SU-DHL-6 (cell line): ENCODE data around the gene RCBTB2.

Experiments
- H2AFZ ChIP-seq: fragments of 200-600 bp; sonication (generic); 2 replicates; pipeline ENCODE4 v1.6.1; 2014; ENCODE audit warnings: low read depth, mild to moderate bottlenecking, moderate library complexity, mixed read lengths, antibody characterized with exemption, low read length; ENCODE audit not compliant: severe bottlenecking
- H3F3A ChIP-seq: fragments of 200-600 bp; shearing (Covaris generic); 2 replicates; pipeline ENCODE4 v1.6.0; 2016; ENCODE audit warnings: antibody characterized with exemption, mild to moderate bottlenecking; ENCODE audit not compliant: insufficient read depth
- H3K27ac ChIP-seq: fragments of 200-600 bp; sonication (generic); 2 replicates; pipeline ENCODE4 v1.5.1; 2016; ENCODE audit warnings: low read depth, mild to moderate bottlenecking, low read length, moderate library complexity, mixed read lengths
- H3K27me3 ChIP-seq: fragments of 200-600 bp; sonication (generic), shearing (Covaris generic); 2 replicates; pipeline ENCODE4 v1.6.0; 2014; ENCODE audit warnings: mild to moderate bottlenecking, low read length
- H3K36me3 ChIP-seq: fragments of 200-600 bp; sonication (generic); 2 replicates; pipeline ENCODE4 v1.6.1; 2014; ENCODE audit warnings: mild to moderate bottlenecking, low read length, mixed read lengths
- H3K4me2 ChIP-seq: fragments of 300-600, 200-600 bp; shearing (Covaris generic), sonication (generic); 2 replicates; pipeline ENCODE4 v1.6.0; 2014; ENCODE audit warnings: low read length, low read depth, mild to moderate bottlenecking; ENCODE audit not compliant: poor library complexity, severe bottlenecking
- H3K4me3 ChIP-seq: fragments of 200-600 bp; sonication (generic); 2 replicates; pipeline ENCODE4 v1.5.1; 2014; ENCODE audit warnings: antibody characterized with exemption, low read length, mild to moderate bottlenecking, mixed read lengths; ENCODE audit not compliant: insufficient read depth, poor library complexity, severe bottlenecking
- H3K79me2 ChIP-seq: fragments of 200-600 bp; sonication (generic); 2 replicates; pipeline ENCODE4 v1.6.1; 2014; ENCODE audit warnings: mild to moderate bottlenecking, low read length, moderate library complexity; ENCODE audit not compliant: insufficient read depth
- H3K9ac ChIP-seq: fragments of 200-600 bp; sonication (generic); 2 replicates; pipeline ENCODE4 v1.7.0; 2014; ENCODE audit warnings: mild to moderate bottlenecking, low read length
- H3K9me2 ChIP-seq: fragments of 200-600 bp; sonication (generic); replicated peaks from 2 replicates; pipeline ENCODE4 v1.6.1; 2014; ENCODE audit warnings: low read length; ENCODE audit not compliant: insufficient read depth
- H3K9me3 ChIP-seq: fragments of 200-600 bp; sonication (generic); 2 replicates; pipeline ENCODE4 v1.6.1; 2014; ENCODE audit warnings: low read length, mixed read lengths; ENCODE audit not compliant: insufficient read depth
- H4K20me1 ChIP-seq: fragments of 200-600 bp; sonication (generic); 2 replicates; pipeline ENCODE4 v1.6.1; 2014; ENCODE audit warnings: low read depth, mild to moderate bottlenecking, antibody characterized with exemption, low read length, moderate library complexity, mixed read lengths
- CTCF ChIP-seq: fragments of 200-600 bp; sonication (generic); IDR thresholded peaks from one replicate; pipeline ENCODE4 v1.5.1; 2017; ENCODE audit warnings: antibody characterized with exemption, mild to moderate bottlenecking, low read length, moderate library complexity; ENCODE audit not compliant: insufficient read depth, poor library complexity, severe bottlenecking
- EZH2phosphoT487 ChIP-seq: fragments of 200-600 bp; sonication (generic), shearing (Covaris generic); conservative IDR thresholded peaks from 2 replicates; pipeline ENCODE4 v1.6.1; 2018; ENCODE audit warnings: mild to moderate bottlenecking, antibody characterized with exemption, low read length, moderate library complexity, mixed read lengths

The RCBTB2 gene

GRCh38 chr13:48510698-48511097, 22.2 kb downstream of the RCBTB2 start:
- no peak for TF ChIP-seq EZH2phosphoT487
- no peak for TF ChIP-seq CTCF
- H2AFZ ChIP-seq, result no peak overlapping the region
- no peaks in the 10 kb centered on the region for H3K9me2 ChIP-seq
- H3K9ac ChIP-seq, result no peak overlapping the region
- H3K9me3 ChIP-seq, result no peaks in the 10 kb centered on the region
- H3K36me3 ChIP-seq, result peaks cover 19% of the 10 kb centered on the region
- H3K4me2 ChIP-seq, result no peak overlapping the region
- H4K20me1 ChIP-seq, result no peaks in the 10 kb centered on the region
- no peaks in the 10 kb centered on the region for H3F3A ChIP-seq
- H3K79me2 ChIP-seq, result no peaks in the 10 kb centered on the region
- no peaks in the 10 kb centered on the region for H3K27me3 ChIP-seq
- H3K4me3 ChIP-seq, result no peak overlapping the region
- H3K27ac ChIP-seq, result no peak overlapping the region

DNA sequence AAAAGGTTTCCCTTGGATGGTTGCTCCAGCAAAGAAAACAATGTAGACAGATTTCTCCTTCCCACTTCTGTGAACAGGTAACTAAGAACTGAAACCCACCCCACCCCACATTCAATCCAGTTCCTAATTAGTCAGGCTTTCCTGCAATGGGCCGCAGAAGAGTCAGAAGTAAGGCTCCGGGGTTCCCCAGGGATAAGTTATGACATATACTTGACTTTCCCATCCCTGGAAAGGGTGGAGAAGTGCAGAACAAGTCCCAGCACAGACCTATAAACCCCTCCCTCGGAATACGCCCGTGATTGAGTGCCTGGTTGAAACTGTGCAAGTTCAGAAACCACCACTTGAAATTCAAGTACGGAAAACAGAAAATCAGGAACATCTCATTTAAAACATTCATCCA, 24.9 kb downstream of the RCBTB2 start:
- no peaks in the 10 kb centered on the region for H3K27me3 ChIP-seq
- H3F3A ChIP-seq, result no peaks in the 10 kb centered on the region
- no peaks in the 10 kb centered on the region for H3K9me3 ChIP-seq
- H3K9ac ChIP-seq, result no peak overlapping the region
- H2AFZ ChIP-seq, result no peak overlapping the region
- no peak overlapping the region for H3K4me3 ChIP-seq
- TF ChIP-seq CTCF (no peak), EZH2phosphoT487 (no peak)
- H3K27ac ChIP-seq, result no peak overlapping the region
- H3K36me3 ChIP-seq, result peaks cover 19% of the 10 kb centered on the region
- no peaks in the 10 kb centered on the region for H4K20me1 ChIP-seq
- no peaks in the 10 kb centered on the region for H3K9me2 ChIP-seq
- H3K4me2 ChIP-seq, result no peak overlapping the region
- no peaks in the 10 kb centered on the region for H3K79me2 ChIP-seq

- H4K20me1 ChIP-seq, result no peaks in the 10 kb centered on the region
- H2AFZ ChIP-seq, result no peak overlapping the region
- H3K36me3 ChIP-seq, result peaks cover 9% of the 10 kb centered on the region; the same call in 1 of the 2 replicates
- H3K79me2 ChIP-seq, result no peaks in the 10 kb centered on the region
- H3F3A ChIP-seq, result no peaks in the 10 kb centered on the region
- no peaks in the 10 kb centered on the region for H3K27me3 ChIP-seq
- H3K9me3 ChIP-seq, result no peaks in the 10 kb centered on the region
- H3K4me2 ChIP-seq, result no peak overlapping the region
- TF ChIP-seq EZH2phosphoT487, result no peak
- H3K9ac ChIP-seq, result no peak overlapping the region
- no peaks in the 10 kb centered on the region for H3K9me2 ChIP-seq
- no peak overlapping the region for H3K4me3 ChIP-seq
- H3K27ac ChIP-seq, result peak overlapping the region; percentile 79; the same call in 1 of the 2 replicates
These were observed 25.9 kb downstream of the RCBTB2 start for GRCh38 chr13:48507021-48507420.

DNA sequence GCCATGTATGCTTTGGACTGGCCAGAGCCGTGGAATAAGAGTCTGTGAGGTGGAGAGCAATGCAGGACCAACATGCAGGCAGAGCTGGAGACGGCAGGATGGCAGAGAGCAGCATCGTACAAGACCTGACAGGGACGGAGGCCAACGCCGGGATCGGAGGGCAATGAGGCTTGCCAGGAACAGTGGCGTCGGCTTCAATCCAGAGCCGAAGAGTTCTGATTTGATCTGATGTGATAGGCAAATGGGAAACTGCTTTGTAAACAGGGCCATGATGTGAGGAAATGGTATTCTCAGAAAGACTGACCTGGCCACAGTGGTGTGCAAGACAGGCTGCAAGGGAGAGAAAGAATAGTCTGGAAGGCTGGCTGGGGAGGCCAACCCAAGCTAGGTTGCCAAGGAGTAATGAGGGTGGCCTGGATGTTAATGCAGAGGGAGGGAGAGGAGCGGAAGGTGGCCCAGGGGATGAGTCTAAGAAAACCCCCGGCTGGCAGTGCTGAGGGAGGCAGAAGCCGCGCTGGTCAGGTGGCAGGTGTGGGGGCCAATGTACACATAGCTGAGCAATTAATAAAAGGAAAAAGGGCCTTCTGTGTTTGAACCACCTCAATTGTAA, 26.7 kb downstream of the RCBTB2 start:
- Histone ChIP-seq H3K36me3 (peaks cover 4% of the 10 kb centered on the region; the same call in 1 of the 2 replicates), H3K9me2 (no peaks in the 10 kb centered on the region), H3F3A (no peaks in the 10 kb centered on the region), H3K79me2 (no peaks in the 10 kb centered on the region), H3K27ac (peak overlapping the region; percentile 79), H3K4me2 (peak overlapping the region; percentile 57), H3K9ac (peak overlapping the region; percentile 42), H4K20me1 (no peaks in the 10 kb centered on the region), H3K4me3 (no peak overlapping the region), H2AFZ (no peak overlapping the region), H3K27me3 (no peaks in the 10 kb centered on the region), H3K9me3 (no peaks in the 10 kb centered on the region)
- TF ChIP-seq EZH2phosphoT487 (no peak), CTCF (no peak)
